Bronchial epithelial cell (primary cell): ENCODE measurements around the gene FBXL15. TPM values are rescaled to one million over a fixed set of nuclear protein-coding genes. Genes with fewer than 3 reads are reported as not detected.

ENCODE experiments used
- DNase-seq: peaks from one replicate; pipeline ENCODE4 v3.0.0-alpha.2; 2010; ENCODE audit warnings: low read depth
- FAIRE-seq: peaks from 2 replicates; lab custom pipeline; 2011; peaks lifted over from hg19 to GRCh38; lab: Jason Lieb, UNC
- H3K27me3 ChIP-seq: 2 replicates; pipeline ENCODE4 v1.5.1; 2011; ENCODE audit warnings: low read length; ENCODE audit not compliant: control insufficient read depth, insufficient read depth
- H3K36me3 ChIP-seq: 2 replicates; pipeline ENCODE4 v1.5.1; 2011; ENCODE audit warnings: low read length; ENCODE audit not compliant: control insufficient read depth, insufficient read depth
- H3K4me3 ChIP-seq: 2 replicates; pipeline ENCODE4 v1.5.1; 2011; ENCODE audit warnings: mild to moderate bottlenecking, low read depth, low read length, control low read depth
- CTCF ChIP-seq: IDR thresholded peaks from 2 replicates; pipeline ENCODE4 v1.5.1; 2011; ENCODE audit warnings: mild to moderate bottlenecking, moderate library complexity, low read length, control low read depth, inconsistent platforms; ENCODE audit not compliant: insufficient read depth, severe bottlenecking
- total RNA-seq: library from RNA; depleted of rRNA; stranded (reverse); fragments of >200 nt; gene quantifications from 2 replicates; pipeline ENCODE4 v1.2.1, GENCODE V29; 2014

The FBXL15 gene
- total RNA-seq, 1 donor from 2014 or later: 9.7 TPM

- Histone ChIP-seq H3K27me3 (peaks cover 39% of the 10 kb centered on the region), H3K36me3 (no peaks in the 10 kb centered on the region), H3K4me3 (no peak overlapping the region)
- FAIRE-seq (peak; percentile 79), DNase-seq (no peak)
- no peak for TF ChIP-seq CTCF
These were observed 9.0 kb upstream of the FBXL15 start for GRCh38 chr10:102411341-102412255.

GRCh38 chr10:102412293-102412692 is 8.3 kb upstream of the FBXL15 start:
- H3K4me3 ChIP-seq: no peak overlapping the region
- peaks cover 39% of the 10 kb centered on the region for H3K27me3 ChIP-seq
- FAIRE-seq (no peak), DNase-seq (no peak)
- no peak for TF ChIP-seq CTCF
- no peaks in the 10 kb centered on the region for H3K36me3 ChIP-seq

GRCh38 chr10:102413053-102413705 is 7.5 kb upstream of the FBXL15 start:
- no peak for TF ChIP-seq CTCF
- peaks cover 36% of the 10 kb centered on the region for H3K27me3 ChIP-seq
- H3K4me3 ChIP-seq: no peak overlapping the region
- DNase-seq (peak; percentile 32), FAIRE-seq (no peak)
- H3K36me3 ChIP-seq: no peaks in the 10 kb centered on the region

- FAIRE-seq: no peak
- H3K36me3 ChIP-seq: no peaks in the 10 kb centered on the region
- peaks cover 33% of the 10 kb centered on the region for H3K27me3 ChIP-seq
- no peak overlapping the region for H3K4me3 ChIP-seq
- no peak for DNase-seq
- no peak for TF ChIP-seq CTCF
These were observed 6.7 kb upstream of the FBXL15 start for GRCh38 chr10:102413806-102414561.

- peaks cover 28% of the 10 kb centered on the region for H3K27me3 ChIP-seq
- H3K36me3 ChIP-seq: no peaks in the 10 kb centered on the region
- no peak overlapping the region for H3K4me3 ChIP-seq
- DNase-seq (no peak), FAIRE-seq (no peak)
- no peak for TF ChIP-seq CTCF
These were observed 5.9 kb upstream of the FBXL15 start for GRCh38 chr10:102414749-102415148.
